Nucleus accumbens (tissue), 56 donors: ENCODE results near the gene MICAL3.
"Not testable (repeated sequence)": the region's sequence is repeated elsewhere in the genome, so short reads cannot be mapped to it uniquely, and the experiment has no call there.

Source experiments
- DNase-seq, 56 donors: peaks; one replicate each; lab custom pipeline; 2025; lab: John Stamatoyannopoulos, UW

Gene MICAL3

GRCh38 chr22:18059473-18059872, 35.1 kb upstream of the MICAL3 start:
- DNase-seq, result no peak

- DNase-seq, result no peak
Measured at GRCh38 chr22:18059094-18059417, 34.7 kb upstream of the MICAL3 start.

- no peak for DNase-seq
Measured at GRCh38 chr22:18058371-18059093, 34.2 kb upstream of the MICAL3 start.

GRCh38 chr22:18057568-18058209, 33.3 kb upstream of the MICAL3 start:
- peak in 26 of 56 donors; percentile 2 to 83 (median 25) for DNase-seq

- DNase-seq, result peak in 11 of 56 donors; percentile 12 to 36 (median 16)
Measured at GRCh38 chr22:18056807-18057474, 32.6 kb upstream of the MICAL3 start.

GRCh38 chr22:18056161-18056666, 31.9 kb upstream of the MICAL3 start:
- DNase-seq, result peak in 49 of 56 donors; percentile 17 to 79 (median 52)

GRCh38 chr22:18055619-18056160, 31.3 kb upstream of the MICAL3 start:
- peak in 1 of 56 donors; percentile 26 for DNase-seq

GRCh38 chr22:18053216-18053946, 29.0 kb upstream of the MICAL3 start:
- not testable (repeated sequence) for DNase-seq

GRCh38 chr22:18051113-18051512, 26.8 kb upstream of the MICAL3 start:
- DNase-seq, result not testable (repeated sequence)

GRCh38 chr22:18050065-18050464, 25.7 kb upstream of the MICAL3 start:
- no peak for DNase-seq

GRCh38 chr22:18048441-18048898, 24.1 kb upstream of the MICAL3 start:
- DNase-seq, result peak in 5 of 56 donors; percentile 1 to 24 (median 12)

- DNase-seq, result no peak
Measured at GRCh38 chr22:18048041-18048440, 23.7 kb upstream of the MICAL3 start.

- no peak for DNase-seq
Measured at GRCh38 chr22:18045794-18046193, 21.4 kb upstream of the MICAL3 start.

- DNase-seq, result peak in 55 of 56 donors; percentile 33 to 95 (median 85)
Measured at GRCh38 chr22:18044548-18045271, 20.3 kb upstream of the MICAL3 start.

GRCh38 chr22:18042685-18043084, 18.3 kb upstream of the MICAL3 start:
- no peak for DNase-seq

- not testable (repeated sequence) for DNase-seq
Measured at GRCh38 chr22:18040898-18041297, 16.5 kb upstream of the MICAL3 start.

- DNase-seq, result no peak
Measured at GRCh38 chr22:18035751-18036150, 11.4 kb upstream of the MICAL3 start.

- no peak for DNase-seq
Measured at GRCh38 chr22:18034076-18034475, 9.7 kb upstream of the MICAL3 start.

- no peak for DNase-seq
Measured at GRCh38 chr22:18033204-18033998, 9.0 kb upstream of the MICAL3 start.
